IPS-11a (cell line): ENCODE measurements around the gene CASTOR1.

Source experiments
- H3K4me3 ChIP-seq: one replicate; pipeline ENCODE4 v1.5.1; 2013; ENCODE audit warnings: low read depth, low read length, control low read depth

The CASTOR1 gene

DNA sequence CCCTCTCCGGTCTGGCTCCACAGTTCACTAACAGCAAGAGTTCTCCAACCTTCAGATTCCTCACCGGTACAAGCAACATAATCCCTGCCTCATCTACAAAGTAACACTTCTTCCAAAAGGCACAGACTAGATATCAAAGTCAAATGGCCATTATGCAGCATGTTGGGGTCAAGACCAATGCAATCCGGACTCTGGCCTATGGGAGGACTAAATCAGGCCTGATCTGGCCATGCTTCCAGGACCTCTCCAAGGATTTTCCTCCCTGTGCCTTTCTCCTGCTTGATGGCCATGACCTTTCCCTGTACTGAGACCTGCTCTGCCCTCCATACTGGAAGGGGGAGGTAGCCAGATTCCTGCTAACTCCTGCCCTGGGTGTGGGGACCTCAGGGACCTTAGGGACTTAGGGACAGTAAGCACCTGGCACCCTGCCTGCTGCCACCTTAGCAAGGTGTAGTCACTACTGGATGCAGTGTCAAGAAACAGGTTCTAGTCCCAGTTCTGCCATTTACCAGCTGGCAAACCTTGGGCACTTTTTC is 30.8 kb upstream of the CASTOR1 start:
- H3K4me3 ChIP-seq, result no peak overlapping the region

DNA sequence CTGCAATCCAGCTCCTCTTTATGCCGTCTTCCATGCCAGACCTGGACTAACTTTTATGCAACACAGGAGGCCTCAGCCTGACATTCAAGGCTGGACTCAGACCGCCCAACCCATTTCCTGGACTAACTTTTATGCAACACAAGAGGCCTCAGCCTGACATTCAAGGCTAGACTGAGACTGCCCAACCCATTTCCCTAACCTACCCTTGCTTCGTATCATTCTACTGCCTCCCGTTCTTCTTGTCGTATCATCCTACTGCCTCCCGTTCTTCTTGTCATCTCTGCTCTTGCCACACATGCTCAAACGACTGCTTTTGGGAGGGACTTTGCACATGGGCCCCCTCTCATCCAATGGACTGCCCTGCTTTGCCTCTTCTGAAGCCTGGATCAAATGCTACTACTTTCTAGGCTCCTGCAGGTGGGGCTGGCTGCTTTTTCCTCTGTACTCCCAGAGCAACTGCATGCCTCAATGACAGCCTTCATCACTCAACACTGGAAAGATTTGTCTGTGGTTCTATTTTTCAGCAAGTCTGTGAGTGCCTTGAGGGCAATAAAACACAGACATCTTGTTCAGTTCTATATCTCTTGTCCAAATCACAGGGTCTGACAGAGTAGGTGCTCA is 29.6 kb upstream of the CASTOR1 start:
- no peak overlapping the region for H3K4me3 ChIP-seq

DNA sequence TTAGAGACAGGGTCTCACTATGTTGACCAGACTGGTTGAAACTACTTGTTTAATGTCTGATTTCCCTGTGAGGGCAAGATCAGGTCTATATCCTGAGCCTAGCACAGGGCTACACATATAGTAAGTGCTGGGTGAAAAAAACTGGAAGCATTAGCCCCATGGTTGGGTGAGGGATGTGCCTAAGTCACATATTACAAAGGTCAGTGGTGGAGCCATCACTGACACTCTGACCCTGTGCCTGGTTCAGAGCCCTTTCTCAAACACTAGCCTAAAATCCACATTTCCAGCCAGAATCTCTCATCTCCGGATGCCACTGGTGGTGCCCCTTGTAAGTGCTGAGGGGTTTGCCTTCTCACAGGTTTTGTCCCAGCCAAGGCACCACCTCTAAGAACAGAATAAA is 28.5 kb upstream of the CASTOR1 start:
- H3K4me3 ChIP-seq, result no peak overlapping the region

DNA sequence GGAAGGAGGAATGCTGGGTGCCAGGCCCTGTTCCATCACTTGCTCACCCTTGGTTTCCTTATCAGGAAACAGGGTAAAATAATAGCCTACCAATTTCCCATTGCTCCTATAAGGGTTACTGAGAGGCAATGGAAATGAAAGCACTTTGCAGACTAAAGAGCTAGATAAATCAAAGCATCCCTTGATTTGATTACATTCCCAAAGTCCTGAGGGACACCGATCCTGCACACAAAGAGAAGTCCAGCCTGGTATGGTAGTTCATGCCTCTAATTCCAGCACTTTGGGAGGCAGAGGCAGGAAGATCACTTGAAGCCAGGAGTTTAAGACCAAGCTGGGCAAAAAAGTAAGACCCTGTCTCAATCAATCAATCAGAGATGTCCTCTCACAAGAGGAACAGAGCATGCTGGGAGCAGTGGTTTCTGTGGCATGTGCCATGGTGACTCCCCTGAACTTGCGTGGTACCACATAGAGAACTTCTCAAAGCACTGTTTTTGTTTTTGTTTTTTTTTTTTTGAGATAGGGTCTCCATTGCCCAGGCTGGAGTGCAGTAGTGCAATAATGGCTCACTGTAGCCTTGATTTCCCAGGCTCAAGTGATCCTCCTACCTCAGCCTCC is 26.8 kb upstream of the CASTOR1 start:
- no peak overlapping the region for H3K4me3 ChIP-seq

DNA sequence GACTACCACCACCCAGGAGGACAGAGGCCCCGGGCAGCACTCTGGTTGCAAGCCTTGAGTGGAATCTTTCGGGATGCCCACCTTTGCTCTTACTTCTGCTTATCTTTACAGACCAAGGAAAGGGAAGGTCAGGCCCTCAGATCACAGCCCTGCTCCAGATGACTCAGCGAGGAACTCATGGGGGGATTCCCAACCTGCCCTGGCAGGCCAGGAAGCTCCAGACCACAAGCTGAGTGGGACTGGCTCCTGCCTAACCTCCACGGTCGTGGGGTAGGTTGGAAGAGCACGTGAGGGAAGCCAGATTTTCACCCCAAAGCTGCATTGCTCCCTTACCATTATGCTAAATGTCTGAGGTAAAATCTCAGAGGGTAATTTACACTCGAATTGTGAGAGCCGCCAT is 25.6 kb upstream of the CASTOR1 start:
- no peak overlapping the region for H3K4me3 ChIP-seq

DNA sequence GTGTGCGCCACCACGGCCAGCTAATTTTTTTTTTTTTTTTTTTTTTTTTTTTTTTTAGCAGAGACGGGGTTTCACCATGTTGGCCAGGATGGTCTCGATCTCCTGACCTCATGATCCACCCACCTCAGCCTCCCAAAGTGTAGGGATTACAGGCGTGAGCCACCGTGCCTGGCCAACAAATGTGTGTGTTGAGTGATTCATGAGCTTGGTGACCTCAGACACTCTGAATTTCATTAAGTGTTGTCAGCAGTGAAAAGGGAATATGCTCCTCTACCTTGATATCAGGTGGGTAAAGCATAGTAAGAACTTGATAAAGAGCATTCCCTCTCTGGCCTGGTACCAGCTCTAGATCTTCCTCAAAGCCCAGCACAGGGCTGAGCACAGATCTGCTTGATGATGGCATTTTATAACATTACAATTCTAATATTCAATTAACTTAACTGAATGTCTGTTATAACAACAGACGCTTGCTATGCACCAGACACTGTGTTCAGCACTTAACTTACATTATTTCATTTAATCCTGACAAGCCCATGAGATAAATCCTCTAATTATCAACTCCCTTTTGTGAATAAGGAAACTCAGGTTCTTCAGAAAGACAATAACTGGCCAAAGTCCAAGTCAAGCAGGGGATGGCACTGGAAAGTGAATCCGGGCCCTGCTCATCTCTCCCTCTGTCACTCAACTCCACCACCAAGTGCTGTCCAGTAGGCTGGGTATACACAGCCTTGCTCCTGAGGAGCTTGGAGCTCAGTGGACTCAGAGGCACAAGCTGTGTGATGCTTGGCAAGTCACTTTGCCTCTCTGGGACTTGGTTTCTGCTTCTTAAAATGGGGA is 24.4 kb upstream of the CASTOR1 start:
- H3K4me3 ChIP-seq, result no peak overlapping the region

DNA sequence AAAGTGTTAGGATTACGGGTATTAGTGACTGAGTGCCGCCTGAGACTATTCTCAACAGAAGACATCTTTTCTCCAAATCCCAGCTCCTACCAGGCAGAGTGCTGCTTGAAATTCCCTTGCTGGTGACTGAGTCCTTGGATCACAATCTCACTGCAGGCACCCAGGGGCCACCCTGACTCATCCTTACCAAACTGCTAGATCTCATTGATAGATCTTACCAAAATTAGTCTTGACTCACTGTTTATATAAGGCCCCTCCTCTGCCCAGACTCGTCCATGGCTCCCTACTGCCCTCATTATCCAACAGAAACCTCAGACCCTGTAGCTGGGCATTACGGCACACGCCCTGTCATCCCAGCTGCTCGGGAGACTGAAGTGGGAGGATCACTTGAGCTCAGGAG is 22.7 kb upstream of the CASTOR1 start:
- H3K4me3 ChIP-seq, result no peak overlapping the region

DNA sequence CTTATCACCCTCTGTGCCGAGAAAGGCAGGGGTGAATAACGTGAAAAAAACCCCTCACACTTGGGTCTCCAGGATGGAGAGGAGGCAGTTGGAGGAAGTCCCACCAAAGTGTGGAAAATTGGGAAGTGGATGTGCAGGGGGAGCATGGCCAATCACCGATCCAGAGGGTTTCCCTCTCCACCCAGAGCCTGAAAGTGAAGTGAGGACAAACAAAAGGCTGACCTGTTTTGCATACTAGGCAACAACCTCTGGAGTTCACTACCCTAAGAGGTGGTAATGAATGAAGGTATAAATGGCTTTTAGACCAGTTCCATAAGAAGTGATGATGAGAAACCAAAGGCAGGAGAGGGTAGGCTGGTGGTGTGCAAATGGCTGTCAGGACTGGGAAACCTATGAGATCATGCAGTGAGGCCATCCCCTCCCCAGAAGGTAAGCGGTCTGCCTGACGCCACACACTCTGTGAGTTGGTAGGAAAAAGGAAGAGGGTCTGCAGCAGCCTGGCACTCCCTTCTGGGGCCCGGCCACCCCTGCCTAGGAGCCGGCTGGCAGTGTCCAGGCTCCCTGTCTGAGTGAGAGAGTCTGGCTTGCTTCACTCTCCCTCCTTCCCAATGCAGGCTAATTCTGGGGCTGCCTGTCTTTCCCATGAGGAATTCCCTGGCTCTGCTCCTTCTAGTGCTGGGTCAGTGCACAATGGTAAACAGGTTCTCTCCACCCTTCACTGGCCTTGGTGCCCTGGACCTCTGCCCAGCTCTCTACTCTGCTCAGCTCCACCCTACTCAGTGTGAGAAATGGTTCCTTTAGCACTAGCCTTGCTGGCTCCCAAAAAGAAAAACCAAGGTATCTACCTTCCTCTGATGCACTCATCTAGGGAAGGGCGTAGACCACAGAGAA is 21.8 kb upstream of the CASTOR1 start:
- no peak overlapping the region for H3K4me3 ChIP-seq

DNA sequence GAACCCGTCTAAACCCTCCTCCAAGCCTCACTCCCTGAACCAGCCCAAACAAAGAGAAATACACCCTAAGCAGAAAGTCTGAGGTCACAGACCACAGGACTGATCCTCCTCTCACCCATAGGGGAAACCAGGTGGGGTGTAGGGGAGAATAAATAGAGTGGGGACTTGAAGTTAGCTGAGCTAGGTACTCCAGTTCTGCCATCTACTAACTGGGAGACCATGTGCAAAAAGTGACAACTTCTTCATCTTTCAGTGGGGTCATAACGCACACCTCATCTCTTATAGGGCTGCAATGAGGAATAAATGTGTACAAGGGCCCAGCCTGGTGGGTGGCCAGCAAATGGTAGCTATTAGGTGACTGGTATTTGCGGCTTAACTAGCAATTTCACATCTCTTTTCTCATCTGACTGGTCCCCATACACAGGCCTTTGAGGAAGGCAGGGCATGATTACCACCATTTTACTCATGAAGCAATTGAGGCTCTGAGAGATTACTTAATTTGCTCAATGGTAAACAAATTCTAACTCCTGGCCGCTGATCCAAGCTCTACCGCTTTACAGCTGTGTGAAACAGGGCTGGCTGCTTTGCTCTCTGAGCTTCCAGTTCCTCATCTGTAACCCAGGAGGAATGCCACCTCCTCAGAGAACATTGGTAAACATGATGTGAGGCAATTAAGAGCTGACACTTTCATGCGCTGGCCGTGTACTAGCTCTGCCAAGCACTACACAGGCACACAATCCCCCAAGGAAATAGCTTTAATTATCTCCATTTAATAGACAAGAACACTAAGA is 20.8 kb upstream of the CASTOR1 start:
- H3K4me3 ChIP-seq, result no peak overlapping the region

DNA sequence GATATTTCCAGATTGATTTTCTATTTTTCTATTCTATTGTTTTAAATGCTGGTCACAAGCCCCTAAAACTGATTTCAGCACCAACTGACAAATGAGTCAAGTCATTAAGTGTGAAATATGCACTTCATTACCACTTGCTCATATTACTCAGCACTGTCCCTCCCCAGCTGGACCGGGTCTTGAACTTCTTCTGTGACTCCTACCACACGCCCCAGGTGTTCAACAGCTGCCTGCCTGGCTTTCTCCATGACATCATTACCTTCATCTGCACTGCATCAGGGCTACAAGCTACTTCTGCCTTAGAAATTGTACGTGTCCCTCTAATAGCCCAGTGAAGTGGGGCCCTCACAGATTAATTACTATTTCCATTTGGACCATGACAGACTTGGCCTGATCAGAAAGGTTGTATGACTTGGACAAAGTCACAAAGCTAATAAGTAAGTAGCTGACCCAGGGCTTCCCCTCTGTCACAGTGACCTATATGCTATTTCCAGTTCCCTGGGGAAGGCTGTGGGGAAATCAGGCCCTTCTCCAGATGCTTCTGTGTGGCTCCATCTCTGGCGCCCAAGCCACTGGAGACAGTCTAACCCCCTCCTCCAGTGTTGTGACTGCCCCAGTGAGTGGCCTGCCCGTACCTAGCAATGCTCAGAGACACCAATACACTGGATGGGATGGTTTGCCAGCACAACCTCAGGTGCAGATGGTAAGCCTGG is 19.4 kb upstream of the CASTOR1 start:
- no peak overlapping the region for H3K4me3 ChIP-seq

DNA sequence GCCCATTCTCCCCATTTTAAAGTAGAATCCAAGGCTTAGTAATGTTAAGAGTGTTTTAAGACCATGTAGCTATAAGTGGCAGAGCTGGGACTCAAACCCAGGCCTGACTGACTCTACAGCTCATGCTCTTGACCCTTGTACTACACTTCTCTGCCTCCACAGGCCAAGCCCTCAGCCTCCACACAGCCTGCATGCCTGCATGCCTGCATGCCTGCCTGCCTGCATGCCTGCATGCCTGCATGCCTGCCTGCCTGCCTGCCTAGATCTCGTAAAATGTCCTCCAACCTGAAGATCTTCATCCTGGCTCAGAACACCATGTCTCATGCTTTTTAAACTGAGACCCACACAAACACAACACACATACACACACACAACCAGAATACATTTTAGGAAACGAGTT is 18.8 kb upstream of the CASTOR1 start:
- no peak overlapping the region for H3K4me3 ChIP-seq

DNA sequence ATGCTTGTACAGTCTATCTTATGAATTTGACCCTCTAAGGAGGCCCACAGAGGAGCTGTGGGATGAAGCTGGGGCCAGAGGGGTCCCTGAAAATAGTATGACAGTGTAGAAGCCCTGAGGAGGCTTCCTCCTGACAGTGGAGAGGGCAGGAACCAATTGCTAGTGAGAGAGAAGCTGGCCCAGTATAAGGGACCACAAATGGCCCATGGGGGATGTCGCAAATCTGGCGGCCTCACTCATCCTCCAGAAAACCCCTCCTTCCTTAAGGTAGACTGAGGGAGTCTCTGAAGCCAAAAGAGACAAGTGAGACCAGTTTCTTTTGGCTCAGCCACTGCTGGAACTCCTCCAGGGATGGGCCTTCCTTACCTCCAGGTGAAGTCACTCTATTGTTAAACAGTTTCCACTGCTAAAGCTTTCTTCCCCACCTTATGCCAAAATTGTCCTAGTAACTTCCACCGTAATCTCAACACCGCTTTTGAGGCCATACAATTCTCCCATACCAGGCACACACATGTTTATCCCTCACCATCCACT is 17.8 kb upstream of the CASTOR1 start:
- no peak overlapping the region for H3K4me3 ChIP-seq

DNA sequence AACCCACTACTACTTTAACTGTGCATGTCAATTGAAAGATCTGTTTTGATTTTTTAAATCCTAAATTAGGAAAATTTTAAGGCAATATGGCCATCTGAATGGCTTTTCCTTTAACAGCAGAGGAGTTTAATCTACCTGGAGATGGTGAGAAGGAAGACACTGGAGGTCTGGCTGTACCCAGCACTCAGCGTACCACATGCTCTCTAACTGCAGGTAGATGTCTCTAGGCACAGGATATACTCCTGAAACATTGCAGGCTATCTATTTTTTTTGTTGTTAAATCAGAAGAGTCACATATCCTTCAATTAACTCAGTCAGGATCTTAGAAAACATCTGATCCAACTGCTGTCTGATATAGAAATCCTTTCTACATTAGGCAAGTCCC is 17.3 kb upstream of the CASTOR1 start:
- no peak overlapping the region for H3K4me3 ChIP-seq

DNA sequence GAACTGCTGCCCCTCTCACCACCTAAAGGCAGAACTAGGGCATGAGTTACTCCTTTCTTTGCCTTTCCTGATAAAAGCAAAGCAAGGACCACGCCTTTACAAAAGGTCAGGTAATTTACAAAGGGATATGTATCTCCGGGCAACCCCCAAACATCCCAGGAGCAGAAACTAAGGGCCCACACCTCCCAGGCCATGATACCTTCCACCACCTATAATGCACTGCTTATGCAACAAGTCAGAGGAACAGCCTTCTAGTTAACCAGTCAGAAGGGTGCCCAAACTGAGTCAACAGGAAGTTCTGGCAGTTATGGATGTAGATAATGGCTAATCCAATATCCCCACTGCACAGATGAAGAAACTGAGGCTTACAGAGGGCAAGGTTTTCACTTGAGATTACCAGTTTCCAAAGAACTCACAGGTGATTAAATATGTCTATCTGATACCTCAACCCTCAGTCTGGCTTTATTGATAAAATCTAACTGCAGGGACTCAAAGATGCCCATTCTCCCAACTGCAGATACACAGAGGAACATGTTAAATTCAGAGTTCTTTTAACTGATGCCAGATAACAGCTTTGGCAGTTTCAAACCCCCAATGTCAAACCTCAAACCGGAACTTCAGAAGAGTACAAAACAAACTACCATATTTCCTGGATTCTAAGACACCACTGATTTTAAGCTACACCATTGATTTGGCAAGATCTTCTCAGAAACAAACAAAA is 16.8 kb upstream of the CASTOR1 start:
- no peak overlapping the region for H3K4me3 ChIP-seq

DNA sequence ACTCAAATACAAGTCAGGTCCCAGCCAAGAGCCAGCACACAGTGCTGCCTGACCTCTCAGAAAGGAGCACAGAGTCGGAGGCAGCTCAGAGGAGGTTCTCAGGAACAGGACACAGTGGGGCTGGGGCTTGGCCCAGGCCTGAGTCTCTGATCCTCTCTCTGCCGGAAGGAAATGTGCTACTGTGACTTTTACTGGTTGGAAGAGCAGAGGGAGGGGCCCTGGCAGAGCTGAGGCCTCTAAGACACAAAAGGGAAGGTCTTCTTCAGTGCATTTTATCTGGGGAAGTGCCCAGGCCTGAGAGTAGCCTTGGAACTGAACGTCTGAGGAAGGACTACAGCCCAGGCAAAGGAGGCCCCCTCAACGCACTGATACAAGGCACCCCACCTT is 16.2 kb upstream of the CASTOR1 start:
- no peak overlapping the region for H3K4me3 ChIP-seq

DNA sequence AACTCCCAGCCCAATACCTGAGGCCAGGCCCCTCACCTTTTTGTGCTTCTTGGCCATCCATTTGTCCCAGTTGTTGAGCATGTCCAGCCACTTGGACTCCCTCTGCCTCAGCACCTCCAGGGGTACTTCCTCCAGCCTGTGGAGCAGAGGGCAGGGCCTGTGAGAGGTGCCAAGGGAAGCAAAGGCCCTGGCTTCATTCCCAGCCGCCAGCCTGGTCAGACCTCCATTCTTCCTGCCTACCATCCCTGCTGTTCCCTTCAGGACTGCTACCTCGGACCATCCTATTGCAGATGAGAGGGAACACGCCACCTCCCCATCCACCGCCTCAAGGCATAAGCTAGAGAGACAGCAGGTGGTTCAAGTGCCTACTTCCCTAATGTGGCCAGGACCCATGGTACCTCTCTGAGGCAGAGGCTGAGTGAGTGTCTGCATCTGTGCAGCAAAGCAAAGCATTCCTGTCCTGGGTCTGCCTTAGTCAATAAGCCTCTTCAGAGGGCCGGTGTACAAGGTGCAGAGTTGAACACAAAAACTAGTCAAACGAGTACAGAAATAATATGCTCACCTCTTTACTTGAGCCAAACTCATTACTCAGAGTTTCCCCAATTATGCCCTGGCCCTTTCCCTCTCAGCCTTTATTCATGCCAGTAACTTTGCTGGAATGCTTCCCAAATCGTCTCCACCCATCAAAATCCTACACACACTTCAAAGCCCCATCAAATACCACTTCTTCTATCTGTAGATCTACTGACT is 15.4 kb upstream of the CASTOR1 start:
- no peak overlapping the region for H3K4me3 ChIP-seq

DNA sequence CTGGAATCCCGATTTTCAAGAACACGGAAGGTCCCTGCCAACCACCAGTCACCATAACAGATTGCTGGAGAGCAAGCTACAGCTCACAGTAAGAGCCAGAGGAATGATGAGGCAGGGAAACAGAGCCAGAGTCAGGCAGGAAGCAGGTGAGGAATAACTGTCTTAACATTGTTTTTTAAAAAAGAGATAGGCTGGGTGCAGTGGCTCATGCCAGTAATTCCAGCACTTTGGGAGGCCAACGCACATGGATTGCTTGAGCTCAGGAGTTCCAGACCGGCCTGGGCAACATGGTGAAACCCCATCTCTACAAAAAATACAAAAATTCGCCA is 13.5 kb upstream of the CASTOR1 start:
- no peak overlapping the region for H3K4me3 ChIP-seq
